Activated CD4-positive, alpha-beta T cell treated with anti-CD3 and anti-CD28 coated beads for 4 hours (primary cell): ENCODE results near the gene JAML.
A peak's percentile ranks its signal among the peaks of the same experiment; 100 is the strongest.
"Not testable (repeated sequence)": the region's sequence is repeated elsewhere in the genome, so short reads cannot be mapped to it uniquely, and the experiment has no call there.

Source experiments
- DNase-seq, 2 donors: peaks; one replicate each; pipeline ENCODE4 v3.0.0-alpha.2; 2020

The JAML gene

DNA sequence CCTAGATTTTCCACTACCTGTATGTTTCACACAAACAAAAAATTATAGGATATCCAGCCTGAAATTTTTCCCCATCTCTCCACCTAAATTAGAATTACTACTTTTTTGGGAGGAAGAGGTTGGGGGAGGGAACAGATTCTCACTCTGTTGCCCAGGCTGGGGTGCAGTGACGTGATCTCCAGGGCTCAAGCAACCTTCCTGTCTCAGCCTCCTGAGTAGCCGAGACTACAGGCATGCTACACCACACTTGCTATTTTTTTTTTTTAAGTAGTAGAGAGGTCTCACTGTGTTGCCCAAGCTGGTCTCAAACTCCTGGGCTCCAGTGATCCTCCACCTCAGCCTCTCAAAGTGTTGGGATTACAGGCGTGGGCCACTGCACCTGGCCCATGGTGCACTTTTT lies 9.5 kb downstream of the JAML start:
- DNase-seq = no peak

DNA sequence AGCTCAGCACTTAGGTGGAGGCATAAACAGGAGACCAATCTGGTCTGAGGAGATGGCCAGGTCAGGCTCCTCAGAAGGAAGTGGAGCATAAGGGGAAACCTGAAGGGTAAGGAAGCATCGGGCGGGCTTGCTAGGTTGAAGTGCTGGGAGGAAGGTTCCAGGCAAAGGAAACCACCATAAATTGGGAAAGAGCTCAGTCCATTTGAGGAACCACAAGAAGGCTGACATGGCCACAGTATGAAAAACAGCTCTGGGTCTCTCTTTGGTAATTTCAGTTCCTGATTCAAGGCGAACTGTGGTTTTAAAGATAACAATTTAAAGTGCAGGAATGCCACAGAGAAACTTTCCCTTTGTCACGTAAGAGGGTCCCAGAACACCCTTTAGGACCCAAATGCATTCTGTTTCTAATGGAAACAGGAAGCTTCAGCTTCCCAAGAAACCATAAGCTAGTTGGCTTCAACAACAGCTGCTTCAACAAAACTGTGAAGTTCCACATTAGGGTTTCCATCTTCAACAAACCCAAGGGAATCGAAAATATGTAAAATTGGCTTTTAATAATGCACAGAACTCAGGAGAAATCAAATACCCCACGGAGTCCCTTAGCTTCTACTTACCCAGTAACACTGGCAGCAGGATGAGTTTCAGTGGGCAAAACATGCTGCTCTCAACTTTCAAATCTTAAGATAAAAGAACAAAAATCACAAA lies 10.4 kb downstream of the JAML start:
- DNase-seq = no peak

DNA sequence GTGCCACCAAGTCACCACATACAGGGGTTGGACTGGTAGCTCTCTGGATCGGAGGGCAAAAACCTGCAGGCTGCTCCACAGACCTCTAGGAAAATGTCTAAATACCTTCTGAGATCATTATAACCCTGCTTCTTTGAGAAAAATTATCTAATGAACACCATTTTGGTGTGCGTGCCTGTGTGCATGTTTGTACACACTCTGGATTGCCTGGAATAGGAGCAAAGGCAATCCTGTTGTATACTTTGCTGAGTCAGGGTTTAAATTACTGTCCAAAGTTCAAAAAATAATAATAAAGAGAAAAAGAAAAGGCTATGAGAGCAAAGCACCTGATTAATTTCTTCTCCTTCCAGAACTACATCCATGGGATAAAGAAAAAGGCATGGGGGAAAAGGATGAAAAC lies 11.0 kb downstream of the JAML start:
- DNase-seq = no peak

DNA sequence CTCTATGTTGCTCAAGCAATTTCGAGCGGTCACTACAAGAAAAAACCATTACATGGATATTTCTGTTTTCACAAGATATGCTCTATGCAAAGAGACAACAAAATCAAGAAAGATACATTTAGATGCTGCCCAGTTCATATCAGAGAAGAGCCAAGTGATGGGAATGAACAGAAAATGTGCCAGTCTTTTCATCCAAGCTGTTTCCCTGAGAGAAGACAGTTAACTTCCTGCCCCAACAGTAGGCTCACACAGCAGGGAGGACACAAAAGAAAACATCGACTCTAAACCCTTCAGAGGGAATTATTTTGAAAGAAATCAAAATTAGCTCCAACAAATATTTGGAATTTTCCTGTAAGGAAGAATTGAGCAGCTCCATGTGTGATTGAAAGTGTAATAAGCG lies 11.6 kb downstream of the JAML start:
- no peak for DNase-seq

DNA sequence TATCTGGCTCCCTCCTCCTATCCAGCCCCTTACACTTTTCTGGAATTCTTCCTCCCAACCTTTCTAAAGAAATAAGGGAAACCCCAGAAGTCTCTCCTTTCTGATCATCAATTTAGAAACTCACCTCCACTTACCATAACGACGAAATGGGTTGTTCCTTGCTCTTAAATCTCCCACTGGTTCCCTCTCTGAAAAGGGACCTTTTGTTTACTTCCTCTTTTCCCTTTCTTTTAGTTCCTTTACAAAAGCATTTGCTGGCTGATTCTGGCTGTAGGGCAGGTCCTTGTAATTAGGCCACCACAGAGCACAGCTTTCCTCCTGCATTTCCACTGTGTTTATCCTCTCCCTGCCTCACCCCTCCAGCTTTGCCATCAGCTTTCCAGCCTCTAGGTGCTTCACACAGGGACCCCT lies 12.0 kb downstream of the JAML start:
- no peak for DNase-seq

DNA sequence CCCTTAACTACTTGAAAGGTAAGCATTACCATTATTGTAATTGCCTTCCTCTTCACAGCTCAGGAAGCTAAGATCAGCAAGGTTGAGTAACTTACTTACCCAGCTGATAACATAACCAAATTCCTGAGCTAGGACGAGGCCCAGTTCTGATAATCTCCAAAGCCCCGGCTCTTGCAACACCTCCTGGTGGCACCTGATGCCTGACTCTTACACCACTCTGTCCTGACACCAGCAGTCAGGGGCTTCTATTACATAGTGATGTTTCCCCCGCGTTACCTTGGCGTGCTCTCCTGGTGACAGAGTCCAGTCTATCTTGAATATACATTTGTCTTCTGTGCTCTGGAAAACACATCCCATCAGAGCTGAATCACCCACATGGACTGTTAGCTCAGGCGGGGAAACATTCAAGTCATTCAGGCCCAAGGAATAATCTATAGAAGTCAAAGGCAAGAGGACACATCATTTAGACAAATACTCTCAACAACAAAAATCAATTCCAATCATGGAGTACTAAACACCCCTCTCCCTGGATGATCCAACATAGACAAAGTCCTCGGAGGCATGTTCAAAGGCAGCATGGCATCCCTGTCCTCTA lies 12.6 kb downstream of the JAML start:
- no peak for DNase-seq

DNA sequence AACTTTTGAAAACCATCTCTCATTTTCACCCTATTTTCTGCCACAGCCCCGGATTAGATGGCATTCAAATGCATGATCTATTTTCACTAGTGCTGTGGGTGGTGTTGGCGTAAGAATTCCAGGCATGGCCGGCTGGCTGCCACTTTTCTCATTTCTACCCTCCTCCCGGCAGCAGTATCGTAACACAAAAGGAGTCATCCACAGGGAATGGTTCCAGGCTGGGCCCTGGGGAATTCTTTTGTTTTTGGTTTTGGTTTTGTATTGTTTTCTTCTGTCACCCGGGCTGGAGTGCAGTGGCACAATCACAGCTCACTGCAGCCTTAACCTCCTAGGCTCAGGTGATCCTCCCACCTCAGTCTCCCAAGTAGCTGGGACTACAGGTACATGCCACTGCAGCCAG lies 13.8 kb downstream of the JAML start:
- no peak for DNase-seq

DNA sequence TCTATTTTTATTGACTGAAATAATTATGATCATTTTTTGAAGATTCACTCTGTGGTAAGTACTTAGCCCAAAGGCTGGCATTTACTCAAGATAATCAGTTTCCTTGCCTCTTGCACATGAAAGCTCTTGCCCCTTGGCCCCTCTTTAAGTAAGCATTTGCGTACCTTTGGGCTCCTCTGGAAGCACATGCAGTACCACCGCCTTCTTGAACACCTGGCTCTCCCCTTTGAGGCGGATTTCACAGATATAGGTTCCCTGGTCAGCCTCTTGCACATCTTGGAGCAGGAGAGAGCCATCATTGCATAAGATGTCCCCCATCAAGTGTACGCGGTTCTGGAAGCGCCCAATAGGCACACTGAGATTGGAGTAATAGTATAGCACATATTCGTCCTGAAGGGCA lies 14.5 kb downstream of the JAML start:
- DNase-seq = no peak

DNA sequence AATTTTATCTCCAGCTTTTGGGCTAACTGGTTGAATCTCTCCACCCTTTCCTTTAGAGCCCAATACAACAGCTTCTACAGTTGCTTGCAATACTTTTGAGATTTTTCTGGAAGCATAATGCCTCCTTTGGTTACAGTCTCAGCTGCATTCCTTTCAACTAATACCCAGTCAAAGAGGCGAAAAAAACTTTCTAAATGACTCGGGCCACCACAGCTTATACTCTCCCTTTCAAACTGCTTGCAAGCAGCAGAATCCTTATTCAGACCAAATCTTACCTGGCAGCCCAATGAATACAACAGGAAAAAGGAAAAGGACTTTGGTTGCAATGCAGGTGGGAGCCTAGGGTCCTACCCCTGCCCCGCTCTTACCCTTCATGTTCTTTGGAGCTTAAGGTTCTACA lies 15.8 kb downstream of the JAML start:
- no peak for DNase-seq

DNA sequence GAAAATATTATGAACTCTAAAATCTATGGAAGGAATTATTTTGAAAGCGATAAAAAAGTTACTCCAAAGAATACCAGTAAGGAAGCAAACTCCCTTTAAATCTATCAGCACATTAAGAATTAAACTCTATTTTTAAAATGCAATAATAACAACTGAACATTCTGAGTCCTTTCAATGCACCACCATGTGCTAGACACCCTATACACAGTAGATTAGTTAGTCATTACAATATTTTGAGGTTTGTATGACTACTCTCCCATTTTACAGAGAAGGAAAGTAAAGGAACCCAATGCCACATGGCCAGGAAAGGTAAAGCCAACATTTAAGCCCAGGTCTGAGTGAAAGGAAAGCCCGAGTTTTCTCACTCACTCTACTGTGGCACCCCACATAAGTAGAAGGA lies 17.7 kb downstream of the JAML start:
- DNase-seq = no peak

DNA sequence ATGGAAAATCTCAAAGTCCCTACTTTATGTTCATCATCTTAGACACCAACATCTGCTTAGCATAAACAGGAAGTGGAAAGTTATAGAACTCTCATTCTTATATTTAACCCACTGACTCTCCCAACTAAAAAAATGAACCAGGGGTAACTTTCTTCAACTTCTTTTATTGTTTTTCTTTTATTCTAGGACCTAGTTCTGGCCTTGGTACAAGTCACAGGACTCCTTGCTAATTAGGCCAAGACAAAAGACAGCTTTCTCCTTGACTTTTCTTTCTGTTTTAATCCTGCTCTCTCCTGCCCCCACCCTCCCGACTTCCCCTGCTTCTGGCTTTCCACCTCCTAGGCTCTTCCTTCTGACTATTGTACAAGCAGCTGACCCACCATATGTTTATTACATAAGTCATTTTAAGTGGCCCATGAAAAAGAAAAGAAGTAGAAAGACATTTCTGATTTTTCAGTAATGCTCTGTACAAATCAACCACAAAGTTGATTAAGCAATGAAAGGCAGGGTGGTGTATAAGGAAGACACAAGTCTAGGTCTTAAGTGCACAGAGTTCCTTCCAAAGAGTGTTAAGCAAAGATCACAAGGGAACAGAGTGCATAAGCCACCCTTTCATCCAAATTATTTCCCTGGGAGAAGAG lies 18.3 kb downstream of the JAML start:
- DNase-seq = no peak

DNA sequence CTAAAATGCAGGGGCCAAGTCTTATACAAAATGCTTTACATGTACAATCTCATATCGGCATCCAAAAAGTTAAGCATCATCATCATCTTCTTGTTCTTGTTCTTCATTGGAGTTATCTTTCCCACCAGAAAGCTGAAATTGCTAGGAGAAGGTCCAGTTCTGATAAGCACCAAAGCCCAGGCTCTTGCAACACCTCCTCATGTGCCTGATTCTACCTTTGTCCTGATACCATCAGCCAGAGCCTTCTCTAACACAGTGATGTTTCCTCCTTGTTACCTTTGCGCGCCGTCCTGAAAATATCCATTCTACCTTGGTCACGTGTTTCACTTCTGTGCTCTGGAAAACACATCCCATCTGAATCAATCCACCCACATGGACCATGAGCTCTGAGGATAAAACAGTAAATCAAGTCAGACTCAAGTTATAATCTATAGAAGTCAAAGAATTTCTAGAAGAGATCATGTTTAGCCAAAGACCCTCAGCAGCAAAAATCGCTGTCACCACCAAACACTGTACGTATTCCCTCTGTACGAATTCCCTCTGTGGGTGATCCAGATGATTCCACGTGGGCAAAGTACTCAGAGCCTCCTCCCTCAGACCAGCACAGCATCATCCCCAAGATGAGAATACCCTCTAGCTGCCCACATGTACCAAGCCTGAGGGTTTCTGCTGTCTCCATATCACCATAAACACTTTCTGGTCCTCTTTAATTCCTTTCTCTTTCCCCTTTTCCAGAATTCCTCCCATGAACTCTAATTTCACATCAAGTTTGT lies 19.0 kb downstream of the JAML start:
- no peak for DNase-seq

DNA sequence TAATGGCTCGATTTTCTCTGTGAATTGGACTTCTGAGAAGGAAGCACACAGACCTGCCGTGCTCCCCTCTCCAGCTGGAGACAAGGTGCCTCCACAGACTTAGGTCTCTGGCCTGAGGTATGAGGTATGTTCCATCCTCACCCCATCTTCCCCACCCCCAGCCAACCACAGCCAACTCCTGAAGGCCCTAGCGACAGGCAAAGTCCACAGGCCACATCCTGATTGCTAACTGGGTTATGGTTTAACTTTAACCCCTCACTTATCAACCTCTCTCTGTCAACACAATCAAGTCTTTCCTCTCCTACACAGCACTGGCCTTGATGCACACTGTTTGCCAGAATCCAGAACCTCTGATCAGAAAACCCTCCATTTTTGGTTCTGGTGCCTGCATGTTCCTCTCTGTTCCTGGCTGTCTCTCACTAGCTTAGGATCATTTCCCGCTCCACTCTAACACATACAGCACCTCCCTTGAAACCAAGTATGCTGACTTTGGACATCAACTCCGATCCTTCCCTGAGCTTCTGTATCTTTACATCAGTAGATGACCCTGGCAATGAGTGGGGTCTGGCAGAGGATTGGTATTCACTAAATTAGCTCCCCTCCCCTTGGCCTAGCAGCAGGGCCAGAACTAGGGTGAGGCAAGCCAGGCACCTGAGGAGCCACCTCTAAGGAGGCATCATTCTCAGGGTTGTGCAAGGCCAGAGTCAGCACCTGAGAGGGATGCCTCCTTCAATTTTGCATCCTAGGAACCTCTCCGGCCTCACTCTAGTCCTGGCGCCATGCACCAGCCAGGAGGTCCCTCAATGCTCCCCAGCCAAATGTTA lies 22.0 kb downstream of the JAML start:
- DNase-seq = peak; percentile 43 to 51

DNA sequence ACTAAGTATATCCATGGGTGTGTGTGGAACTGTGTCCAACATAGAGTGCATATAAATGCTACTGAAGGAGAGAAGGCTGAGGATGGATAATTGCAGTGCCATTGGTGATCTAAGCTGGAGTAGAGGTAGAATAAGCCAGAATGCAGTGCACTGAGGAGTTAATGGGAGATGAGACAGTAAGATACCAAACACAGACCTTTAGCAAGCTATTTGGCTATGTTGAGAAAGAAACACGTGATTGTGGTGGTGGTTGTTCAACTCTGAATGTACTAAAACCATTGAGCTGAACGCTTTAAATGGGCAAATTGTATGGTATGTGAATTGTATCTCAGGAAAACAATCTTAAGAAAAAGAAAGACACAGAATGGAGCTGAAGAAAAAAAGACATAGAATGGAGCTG lies 22.8 kb downstream of the JAML start:
- no peak for DNase-seq

DNA sequence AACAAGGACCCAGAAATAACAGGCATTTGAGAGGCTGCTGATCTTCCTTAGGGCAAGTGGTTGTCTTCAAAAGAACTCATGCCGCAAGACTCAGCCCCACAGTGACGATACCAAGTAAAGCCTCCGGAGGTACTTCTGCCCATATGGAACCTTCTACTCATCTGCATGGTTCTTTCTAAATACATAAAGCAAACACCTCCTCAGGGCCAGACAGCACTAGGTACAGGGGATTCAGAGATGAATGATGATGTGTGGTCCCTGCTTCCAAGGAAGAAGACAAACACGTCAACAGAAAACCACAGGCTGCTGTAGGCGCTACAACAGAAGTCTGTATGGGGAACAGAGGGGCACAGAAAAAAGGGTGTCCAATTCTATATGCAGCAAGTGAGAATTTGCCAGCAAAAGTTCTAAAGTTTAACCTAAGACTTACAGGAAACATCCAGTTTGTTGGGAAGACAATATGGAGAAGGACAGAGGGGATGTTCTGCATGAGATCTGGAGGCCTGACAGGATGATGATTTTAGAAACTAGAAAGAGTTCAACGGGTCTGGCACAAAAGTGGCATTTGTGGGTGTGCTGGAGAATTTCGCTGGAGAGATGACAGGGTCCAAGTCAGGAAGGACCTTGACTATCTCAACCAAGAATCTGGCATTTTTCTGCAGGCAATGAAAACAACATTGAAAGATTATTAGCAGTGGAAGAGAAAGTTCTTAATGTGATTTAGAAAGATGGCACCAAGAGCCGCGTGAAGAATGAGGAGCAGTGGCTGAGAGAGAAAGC lies 23.7 kb downstream of the JAML start:
- DNase-seq = peak; percentile 50 to 56

DNA sequence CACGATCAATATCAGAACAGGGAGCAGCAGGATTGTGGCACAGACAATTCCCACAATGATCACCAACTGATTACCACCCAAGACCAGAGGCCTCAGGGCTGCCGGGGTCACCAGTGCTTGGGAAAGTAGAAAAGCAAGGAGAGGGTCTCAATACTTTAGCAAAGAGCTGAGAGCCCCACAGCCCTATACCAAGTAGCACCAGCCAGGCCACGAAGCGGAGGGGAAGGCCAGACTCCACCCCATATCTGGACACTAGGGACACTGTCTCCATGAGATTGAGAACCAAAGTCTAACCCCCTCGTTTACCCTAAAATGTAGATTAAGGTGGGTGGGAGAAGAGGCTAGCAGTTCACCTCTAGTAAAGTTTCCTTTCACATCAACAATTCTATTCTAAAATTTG lies 24.3 kb downstream of the JAML start:
- DNase-seq = no peak

DNA sequence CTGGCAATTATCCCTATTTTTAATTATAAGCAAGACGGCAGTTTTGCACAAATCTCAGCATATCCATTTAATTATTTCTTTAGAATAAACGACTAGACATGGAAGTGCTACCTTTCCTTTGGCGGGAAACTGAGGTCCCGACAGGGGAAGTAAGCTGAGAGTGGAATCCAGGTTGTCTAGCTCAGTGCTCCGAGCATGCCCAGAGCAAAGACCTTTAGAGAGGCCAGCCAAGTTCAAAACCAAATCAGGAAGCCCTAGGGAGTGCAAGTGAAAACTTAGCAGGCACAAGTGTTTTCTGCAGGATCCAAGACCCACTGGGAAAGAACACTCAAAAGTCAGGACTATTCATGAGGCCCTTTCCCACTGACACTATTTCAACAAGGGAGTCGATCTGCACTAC lies 25.7 kb downstream of the JAML start:
- DNase-seq = no peak

DNA sequence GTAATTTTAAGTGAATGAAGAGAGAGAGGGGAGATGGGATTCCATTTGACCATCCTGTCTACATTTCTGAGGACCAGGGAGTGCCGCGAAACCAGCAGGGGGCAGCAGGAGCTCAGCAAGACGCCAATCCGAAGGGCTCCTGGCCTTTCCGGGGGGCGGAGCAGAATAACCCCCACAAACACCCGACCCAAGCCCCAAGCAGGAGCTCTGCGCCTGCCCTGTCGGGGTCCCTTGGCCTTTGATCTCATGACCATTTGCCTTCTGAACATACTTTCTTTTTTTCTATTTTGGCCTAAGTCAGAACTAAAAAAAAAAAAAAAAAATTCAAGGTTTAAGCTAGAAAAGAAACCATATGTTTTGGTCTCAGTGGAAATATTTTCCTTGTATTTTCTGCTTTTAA lies 26.4 kb downstream of the JAML start:
- DNase-seq = peak; percentile 84 to 86

DNA sequence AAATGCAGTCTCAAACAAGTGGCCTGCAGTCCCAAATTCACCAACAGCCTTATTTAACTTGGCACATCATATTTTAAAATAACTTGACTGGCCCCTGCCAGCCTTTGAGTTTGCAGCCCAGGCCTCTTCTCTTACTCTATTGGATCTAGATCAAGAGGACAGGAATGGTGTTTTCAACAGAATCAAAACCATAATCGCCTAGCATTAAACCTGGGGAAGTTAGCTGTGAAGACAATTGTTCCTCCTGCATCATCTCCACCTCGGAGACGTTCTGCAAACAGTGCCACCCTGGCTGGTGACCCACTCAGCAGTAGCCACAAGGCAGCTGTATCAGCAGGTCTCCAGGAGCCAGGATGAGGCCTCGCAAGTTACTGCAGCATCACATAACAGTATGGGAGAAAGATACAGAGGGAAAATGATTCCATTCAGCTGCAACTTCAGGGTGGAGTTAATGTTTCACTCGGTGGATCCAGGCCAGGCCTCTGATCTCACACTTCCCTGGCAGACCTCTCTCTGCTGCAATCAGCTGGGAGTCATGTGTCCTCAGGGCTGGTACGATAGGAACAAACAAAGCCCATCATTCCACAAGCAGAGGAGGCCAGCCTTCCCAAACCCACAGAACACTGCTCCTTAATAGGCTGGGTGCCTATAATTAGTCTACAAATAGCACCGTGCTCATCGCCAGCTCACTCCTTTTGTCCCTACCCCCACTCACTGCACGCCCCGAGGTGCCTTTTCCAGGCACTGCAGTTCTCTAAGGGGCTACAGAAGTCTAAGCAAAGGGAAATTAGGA lies 29.8 kb downstream of the JAML start:
- no peak for DNase-seq

DNA sequence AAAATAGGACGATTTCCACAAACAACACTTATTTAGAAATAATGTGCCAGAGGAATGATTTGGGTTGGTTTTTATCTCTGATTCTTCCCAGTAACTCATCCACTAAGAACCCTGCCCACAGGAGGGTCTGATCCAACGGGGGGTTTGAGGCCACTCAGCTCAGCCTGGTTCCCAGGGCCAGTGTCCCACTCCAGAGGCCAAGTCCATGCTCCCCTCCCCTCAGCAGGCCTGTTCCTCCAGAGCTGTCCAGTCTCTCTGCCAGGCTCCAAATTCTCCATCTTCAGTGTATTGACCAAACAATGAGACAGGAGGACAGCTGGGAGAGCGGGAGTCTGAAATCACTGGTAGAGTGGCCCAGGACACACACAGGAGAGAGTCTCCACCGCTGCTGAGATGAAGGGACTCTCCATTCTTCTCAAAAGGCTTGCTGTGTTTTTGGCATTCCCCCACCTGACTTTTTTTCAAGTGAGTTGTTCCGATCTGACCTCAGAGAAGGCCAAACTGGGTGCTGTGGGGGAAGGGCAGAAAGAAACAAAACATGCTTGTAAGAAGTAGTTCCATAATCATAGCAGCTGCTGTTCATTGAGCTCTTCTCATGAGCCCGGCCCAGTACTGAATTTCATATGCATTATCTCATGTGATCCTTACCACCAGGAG lies 30.8 kb downstream of the JAML start:
- DNase-seq = no peak

DNA sequence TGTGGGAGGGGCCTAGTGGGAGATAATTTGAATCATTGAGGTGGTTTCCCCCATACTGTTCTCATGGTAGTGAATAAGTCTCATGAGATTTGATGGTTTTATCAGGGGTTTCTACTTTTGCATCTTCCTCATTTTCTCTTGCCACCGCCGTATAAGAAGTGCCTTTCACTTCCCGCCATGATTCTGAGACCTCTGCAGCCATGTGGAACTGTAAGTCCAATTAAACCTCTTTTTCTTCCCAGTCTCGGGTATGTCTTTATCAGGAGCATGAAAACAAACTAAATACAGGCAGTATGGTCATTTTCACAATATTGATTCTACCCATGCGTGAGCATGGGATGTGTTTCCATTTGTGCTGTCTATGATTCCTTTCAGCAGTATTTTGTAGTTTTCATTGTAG lies 32.0 kb downstream of the JAML start:
- not testable (repeated sequence) for DNase-seq
